Activated naive CD4-positive, alpha-beta T cell treated with anti-CD3 and anti-CD28 coated beads, Interleukin-2, amount 10 ng/mL, durations not matched to agents 7 days and 5 days (primary cell): ENCODE measurements around the gene EML3.
A peak's percentile ranks its signal among the peaks of the same experiment; 100 is the strongest.

Source experiments
- CTCF ChIA-PET: fragments of 350-600 bp; sonication (Branson Sonifier 250); formaldehyde crosslinking; loops from one replicate; lab custom pipeline; 2021; ENCODE audit warnings: antibody characterized with exemption; lab: Charles Lee
- DNase-seq: peaks from one replicate; pipeline ENCODE4 v3.0.0-alpha.2; 2020
- H3K27ac Mint-ChIP-seq: one replicate; pipeline ENCODE4 v1.8.0; 2021; ENCODE audit warnings: mild to moderate bottlenecking, moderate library complexity, mixed read lengths
- H3K27me3 Mint-ChIP-seq: one replicate; pipeline ENCODE4 v1.8.0; 2021; ENCODE audit warnings: mild to moderate bottlenecking, mixed read lengths
- H3K36me3 Mint-ChIP-seq: one replicate; pipeline ENCODE4 v1.8.0; 2021; ENCODE audit warnings: mixed read lengths
- H3K4me1 Mint-ChIP-seq: one replicate; pipeline ENCODE4 v1.8.0; 2021; ENCODE audit warnings: mixed read lengths
- H3K4me3 Mint-ChIP-seq: one replicate; pipeline ENCODE4 v1.8.0; 2021; ENCODE audit warnings: mild to moderate bottlenecking, moderate library complexity, mixed read lengths
- H3K9me3 Mint-ChIP-seq: one replicate; pipeline ENCODE4 v1.8.0; 2021; ENCODE audit warnings: mixed read lengths

The EML3 gene

DNA sequence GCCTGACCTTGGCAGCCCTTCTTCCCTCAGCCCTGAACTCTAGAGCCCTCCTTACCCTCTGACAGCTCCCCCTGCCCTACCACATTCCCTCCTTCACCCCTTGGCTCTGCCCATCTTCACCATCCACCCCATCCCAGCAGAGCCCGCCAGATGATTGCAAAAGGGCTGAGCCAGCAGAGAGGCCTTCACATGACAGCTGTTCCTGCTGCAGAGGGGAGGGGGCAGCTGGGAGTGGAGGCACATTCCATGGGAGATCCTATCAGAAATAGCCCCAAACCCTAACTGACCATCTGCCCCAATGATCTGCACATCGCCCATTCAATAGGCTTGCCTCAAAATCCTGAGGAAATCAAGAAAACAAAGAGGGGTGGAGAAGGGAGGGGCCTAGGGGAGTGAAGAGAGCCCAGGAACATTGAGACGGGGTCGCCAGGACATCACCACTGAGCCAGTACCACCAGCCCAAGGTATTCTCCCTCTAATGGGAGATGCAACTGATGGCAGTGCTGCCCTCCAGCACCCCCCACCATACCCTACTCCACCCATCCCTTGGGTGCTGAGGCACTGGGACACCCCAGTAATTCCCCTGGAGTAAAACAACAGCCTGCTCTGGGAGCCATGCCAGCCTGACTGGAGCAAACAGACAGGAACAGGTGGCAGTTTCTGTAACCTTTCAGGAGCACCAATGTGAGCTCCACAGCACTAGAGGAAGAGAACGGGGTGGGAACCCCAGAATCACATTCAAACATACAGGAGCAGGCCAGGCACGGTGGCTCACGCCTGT is 58.0 kb downstream of the EML3 start:
- peak overlapping the region; percentile 26 for H3K4me3 Mint-ChIP-seq
- peak overlapping the region; percentile 97 for H3K27ac Mint-ChIP-seq
- H3K36me3 Mint-ChIP-seq, result peaks cover 16% of the 10 kb centered on the region
- no peak for DNase-seq
- H3K4me1 Mint-ChIP-seq, result peaks cover 95% of the 10 kb centered on the region
- H3K27me3 Mint-ChIP-seq, result peaks cover 16% of the 10 kb centered on the region
- CTCF ChIA-PET, result interaction anchor here (7.0 to 11.7 kb wide), 2 partner anchors 13 to 129 kb away, joined by 147 to 276 read pairs; partner anchors contain the start of gene AHNAK
- H3K9me3 Mint-ChIP-seq, result no peaks in the 10 kb centered on the region

DNA sequence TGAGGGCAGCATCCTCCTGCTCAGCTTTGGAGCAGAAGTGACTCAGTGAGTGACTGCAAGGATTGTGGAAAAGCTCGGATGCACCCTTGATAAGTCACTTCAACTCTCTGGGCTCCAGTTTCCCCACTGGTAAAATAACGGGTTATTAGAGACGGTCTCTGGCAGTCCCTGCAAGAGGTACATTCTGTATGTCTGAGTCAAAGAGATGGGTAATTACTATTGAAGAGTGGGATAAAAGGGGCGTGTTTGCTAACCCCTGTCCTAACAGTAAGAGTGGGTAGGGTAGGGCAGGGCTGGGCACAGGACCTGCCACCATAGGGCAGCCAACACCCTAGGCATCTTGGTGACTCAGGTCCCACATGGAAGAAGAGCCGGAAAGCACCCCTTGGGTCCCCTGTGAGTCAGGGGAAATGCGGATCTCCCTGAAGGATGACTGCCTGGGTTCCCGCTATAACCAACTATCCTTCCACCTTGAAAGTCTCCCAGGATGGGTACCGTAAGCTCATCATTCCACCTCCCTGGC is 58.7 kb downstream of the EML3 start:
- peak overlapping the region; percentile 26 for H3K4me3 Mint-ChIP-seq
- DNase-seq, result no peak
- CTCF ChIA-PET, result interaction anchor here (1.3 to 11.7 kb wide), 3 partner anchors 12 to 129 kb away, joined by 3 to 276 read pairs (median 16); partner anchors contain the start of gene AHNAK
- H3K9me3 Mint-ChIP-seq, result no peaks in the 10 kb centered on the region
- peaks cover 22% of the 10 kb centered on the region for H3K27me3 Mint-ChIP-seq
- peaks cover 11% of the 10 kb centered on the region for H3K36me3 Mint-ChIP-seq
- H3K4me1 Mint-ChIP-seq, result peaks cover 90% of the 10 kb centered on the region
- peak overlapping the region; percentile 97 for H3K27ac Mint-ChIP-seq

DNA sequence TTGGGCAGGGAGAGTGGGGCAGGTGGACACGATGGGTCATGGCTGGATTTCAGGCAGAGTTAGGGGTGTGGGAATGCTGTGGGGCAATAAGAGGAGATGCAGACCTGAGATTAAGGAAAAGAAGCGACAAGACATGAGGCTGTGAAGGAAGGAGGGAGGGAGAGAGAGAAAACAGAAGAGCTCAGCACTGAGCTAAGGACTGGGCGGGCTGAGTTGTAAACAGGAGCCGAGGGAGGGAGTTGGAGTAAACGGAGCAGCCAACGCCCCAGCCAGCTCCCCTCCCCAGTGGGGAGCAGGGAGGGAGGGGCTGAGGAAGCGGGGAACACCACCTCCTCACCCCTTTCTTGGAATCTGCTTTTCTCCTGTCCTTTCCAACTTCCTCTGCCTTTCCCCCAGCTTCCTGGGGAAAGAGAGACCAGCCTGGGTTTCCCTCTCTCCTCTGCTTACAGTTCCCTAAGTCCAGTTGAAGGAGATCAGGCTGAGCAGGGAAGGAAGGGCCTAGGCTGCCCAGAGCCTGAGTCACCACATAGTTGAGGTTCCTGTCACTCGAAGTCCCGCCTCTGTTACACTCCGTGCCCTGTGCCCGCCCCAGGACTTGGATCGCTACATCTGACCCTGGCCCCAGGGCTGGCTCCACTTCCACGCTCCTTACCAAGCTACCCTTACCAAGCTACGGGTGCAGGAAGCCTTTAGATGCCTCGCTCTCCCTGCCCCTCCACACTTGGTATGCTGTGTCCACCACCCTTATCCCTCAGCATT is 59.3 kb downstream of the EML3 start:
- H3K4me3 Mint-ChIP-seq, result peak overlapping the region; percentile 59
- peaks cover 11% of the 10 kb centered on the region for H3K36me3 Mint-ChIP-seq
- H3K4me1 Mint-ChIP-seq, result peaks cover 85% of the 10 kb centered on the region
- no peaks in the 10 kb centered on the region for H3K9me3 Mint-ChIP-seq
- H3K27me3 Mint-ChIP-seq, result peaks cover 29% of the 10 kb centered on the region
- peak; percentile 83 for DNase-seq
- peak overlapping the region; percentile 97 for H3K27ac Mint-ChIP-seq
- CTCF ChIA-PET, result interaction anchor here (0.8 to 11.7 kb wide), 6 partner anchors 7 to 158 kb away, joined by 3 to 276 read pairs (median 12); partner anchors contain the start of gene AHNAK

DNA sequence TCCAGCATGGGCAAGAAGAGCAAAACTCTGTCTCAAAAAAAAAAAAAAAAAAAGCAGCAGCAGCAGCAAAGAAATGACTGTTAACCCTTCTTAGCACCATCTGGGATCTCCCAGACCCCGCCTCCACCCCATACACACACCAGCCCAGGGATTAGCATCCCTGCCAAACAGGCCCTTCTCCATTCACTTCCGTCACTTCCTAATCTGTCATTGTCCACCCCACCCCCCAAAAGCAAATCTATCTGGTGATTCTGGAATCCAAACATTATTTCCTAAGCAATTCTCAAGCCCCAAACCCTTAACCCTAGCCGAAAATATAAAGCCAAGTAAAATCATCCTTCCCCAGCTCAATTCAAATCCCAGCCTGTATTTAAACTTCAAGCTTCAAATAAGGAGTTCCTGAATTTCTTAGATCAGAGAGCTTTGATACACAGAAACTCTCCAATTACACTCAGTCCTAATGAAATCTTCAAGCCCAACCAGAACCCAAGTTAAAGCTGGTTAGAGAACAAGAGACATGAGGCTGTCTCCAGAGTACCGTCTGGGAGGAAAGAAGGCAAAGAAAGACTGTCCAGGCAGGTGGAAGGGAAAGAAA is 60.0 kb downstream of the EML3 start:
- CTCF ChIA-PET, result interaction anchor here (0.8 to 11.7 kb wide), 6 partner anchors 8 to 158 kb away, joined by 3 to 276 read pairs (median 12); partner anchors contain the start of gene AHNAK
- Mint-ChIP-seq H3K4me3 (peak overlapping the region; percentile 59), H3K9me3 (no peaks in the 10 kb centered on the region), H3K27ac (peak overlapping the region; percentile 97), H3K27me3 (peaks cover 36% of the 10 kb centered on the region), H3K36me3 (peaks cover 8% of the 10 kb centered on the region), H3K4me1 (peaks cover 85% of the 10 kb centered on the region)
- DNase-seq, result no peak
